Fibroblast of peridontal ligament (primary cell): Measurements from ENCODE around the gene OR8B4.
"Not testable (repeated sequence)": the region's sequence is repeated elsewhere in the genome, so short reads cannot be mapped to it uniquely, and the experiment has no call there.

Source experiments
- DNase-seq: peaks from one replicate; pipeline ENCODE4 v3.0.0-alpha.2; 2010; ENCODE audit errors: extremely low read depth

Gene OR8B4

DNA sequence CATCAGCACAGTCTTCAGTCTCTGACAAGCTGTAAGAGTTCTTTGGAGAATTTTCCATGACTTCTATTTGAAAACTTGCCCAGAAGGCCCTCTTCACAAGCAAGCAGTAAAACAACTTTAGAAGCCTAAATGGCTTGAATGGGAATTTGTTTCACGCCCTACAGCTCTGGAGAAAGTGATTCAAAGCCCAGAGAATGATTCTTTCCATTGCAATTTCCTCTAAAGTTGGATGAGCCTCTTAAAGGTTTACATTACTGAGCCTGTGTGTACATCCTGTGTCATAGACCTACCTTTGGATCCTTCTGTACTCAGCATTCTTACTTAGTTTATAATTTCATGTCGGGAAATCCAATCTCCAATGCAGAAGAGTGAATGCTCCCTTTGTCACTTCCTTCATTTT is 19.1 kb downstream of the OR8B4 start:
- no peak for DNase-seq

DNA sequence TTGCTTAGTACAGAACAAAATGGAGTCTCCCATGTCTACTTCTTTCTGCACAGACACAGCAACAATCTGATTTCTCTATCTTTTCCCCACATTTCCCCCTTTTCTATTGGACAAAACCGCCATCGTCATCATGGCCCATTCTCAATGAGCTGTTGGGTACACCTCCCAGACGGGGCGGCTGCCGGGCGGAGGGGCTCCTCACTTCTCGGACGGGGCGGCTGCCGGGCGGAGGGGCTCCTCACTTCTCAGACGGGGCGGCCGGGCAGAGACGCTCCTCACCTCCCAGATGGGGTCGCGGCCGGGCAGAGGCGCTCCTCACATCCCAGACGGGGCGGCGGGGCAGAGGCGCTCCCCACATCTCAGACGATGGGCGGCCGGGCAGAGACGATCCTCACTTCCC is 21.5 kb downstream of the OR8B4 start:
- DNase-seq = not testable (repeated sequence)

DNA sequence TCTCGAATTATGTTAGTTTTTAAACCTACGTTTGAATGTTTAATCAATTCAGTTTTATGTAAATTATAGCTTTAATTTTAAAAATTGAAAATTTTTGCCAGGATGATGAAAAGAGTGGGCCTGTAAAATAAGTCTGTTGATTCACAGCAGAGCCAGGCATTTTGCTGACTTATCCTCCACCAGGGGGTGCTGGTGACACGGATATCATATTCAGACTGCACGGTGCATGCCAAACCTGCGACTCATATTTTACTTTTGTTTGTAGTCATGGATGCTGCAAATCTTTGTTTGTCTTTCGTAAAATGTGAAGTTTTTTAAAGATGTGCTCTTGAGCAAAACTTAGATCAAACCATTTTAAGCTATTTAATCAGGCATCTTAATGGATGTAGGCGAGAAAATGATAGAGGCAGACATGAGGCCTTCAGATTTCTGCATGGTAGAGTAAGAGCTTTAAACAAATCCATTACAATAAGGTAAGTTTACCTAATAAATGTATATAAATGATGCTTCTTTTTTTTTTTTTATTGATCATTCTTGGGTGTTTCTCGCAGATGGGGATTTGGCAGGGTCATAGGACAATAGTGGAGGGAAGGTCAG is 22.2 kb downstream of the OR8B4 start:
- DNase-seq = peak; percentile 88

DNA sequence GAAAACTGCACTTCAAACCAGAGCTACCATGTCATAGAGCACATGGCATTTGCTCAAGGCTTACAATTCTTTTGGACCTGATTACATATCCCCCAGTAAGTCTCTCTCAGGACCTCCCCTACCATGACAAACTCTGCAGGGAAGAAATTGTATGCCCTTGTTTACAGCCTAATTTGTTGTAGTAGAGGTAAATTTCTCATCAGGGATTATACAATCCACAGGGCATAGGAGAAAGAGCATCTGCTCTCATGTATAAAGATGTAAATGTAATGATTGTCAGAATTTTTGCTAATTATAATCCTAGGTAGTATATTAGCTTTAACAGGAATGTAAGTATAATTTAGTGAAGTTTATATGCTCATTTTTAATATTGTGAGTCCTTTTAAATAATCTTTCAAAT is 25.7 kb downstream of the OR8B4 start, which contains the start of gene OR8B3:
Gene OR8B3 (minus strand): TSS at position 101 of the 400 bp plus-strand sequence. CDS start 1,673 bp downstream, outside the sequence.
- no peak for DNase-seq

DNA sequence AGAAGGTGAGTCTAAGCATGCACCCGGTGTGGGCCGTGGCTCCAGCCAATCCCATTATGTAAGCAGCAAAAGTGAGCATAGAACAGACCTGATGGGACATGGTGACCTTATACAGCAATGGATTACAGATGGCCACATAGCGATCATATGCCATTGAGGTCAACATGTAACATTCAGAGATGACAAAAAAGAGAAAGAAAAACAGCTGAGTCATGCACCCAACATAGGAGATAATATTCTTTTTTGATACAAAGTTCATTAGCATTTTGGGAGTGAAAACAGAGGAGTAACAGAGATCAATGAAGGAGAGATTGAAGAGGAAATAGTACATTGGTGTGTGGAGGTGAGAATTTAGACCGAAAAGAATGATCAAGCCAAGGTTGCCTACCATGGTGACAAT is 27.8 kb downstream of the OR8B4 start:
- not testable (repeated sequence) for DNase-seq

DNA sequence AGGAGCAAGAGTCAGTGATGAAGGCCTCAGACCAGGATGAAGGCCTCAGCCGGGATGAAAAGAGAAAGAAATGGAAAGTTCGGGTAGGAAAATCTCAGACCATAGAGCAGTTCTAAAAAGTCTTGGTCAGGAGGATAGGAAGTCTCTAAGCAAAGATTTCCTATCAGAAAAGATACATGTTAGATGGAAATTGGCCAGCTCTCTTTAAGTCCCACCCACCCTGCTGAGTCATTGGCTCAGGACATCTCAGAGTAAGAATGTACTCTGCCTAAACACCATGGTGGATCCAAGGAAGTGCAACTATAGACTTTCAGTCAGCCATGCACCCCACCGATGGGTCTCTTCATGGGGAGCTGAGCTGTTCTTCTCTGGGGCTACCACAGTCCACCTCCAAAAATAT is 30.3 kb downstream of the OR8B4 start:
- DNase-seq = peak; percentile 8

DNA sequence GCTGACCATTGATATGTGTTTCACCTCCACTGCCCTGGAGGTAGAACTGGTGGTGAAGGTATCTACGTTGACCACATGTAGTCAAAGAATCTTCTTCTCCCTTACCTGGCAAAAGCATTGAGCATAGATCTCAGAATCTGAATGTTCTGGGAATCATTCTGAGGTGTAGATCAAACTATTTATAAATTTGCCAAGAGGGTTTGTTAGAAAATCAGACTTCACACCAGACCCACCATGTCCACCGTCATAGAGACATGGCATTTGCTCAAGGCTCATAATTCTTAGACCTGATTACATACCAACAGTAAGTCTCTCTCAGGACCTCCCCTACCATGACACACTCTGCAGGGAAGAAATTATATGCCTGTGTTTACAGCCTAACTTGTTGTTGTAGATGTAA is 40.3 kb downstream of the OR8B4 start, which contains the start of gene OR8B2:
Gene OR8B2 (minus strand): TSS at position 101 of the 400 bp plus-strand sequence. CDS start 1,156 bp downstream, outside the sequence.
- no peak for DNase-seq

DNA sequence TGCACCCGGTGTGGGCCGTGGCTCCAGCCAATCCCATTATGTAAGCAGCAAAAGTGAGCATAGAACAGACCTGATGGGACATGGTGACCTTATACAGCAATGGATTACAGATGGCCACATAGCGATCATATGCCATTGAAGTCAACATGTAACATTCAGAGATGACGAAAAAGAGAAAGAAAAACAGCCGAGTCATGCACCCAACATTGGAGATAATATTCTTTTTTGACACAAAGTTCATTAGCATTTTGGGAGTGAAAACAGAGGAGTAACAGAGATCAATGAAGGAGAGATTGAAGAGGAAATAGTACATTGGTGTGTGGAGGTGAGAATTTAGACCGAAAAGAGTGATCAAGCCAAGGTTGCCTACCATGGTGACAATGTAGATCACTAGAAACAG is 41.8 kb downstream of the OR8B4 start:
- DNase-seq = not testable (repeated sequence)

DNA sequence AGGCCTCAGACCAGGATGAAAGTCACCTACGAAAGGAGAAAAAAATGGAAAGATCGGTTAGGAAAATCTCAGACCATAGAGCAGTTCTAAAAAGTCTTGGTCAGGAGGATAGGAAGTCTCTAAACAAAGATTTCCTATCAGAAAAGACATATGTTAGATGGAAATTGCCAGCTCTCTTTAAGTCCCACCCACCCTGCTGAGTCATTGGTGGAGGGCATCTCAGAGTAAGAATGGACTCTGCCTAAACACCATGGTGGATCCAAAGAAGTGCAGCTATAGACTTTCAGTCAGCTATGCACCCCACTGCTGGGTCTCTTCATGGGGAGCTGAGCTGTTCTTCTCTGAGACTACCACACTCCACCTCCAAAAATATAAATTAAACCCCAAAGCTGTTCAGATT is 44.1 kb downstream of the OR8B4 start:
- no peak for DNase-seq

DNA sequence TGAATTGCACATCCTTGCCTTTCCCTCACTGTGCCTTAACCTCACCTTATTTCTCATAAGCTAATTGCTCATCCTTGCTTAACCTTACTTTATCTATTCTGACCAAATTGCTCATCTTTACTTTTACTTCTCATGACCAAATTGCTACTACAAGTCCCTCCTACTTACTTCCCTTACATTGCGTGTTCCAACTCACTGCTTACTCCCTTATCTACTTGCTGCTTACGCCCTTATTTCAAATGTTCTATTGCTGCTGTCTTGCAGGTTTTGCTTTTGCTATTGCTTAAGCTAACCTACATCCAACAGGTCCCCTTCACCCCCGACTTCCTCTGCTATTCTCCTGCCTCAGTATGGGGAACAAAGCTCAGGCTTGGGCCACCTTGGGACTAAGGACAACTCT is 48.4 kb downstream of the OR8B4 start:
- DNase-seq = no peak
